HL-60/S4 (cell line): ENCODE data around the gene SHC4.

Source experiments
- in situ Hi-C: fragments of 300-500 bp; cut with MboI; formaldehyde crosslinking; loops from 2 replicates; pipeline ENCODE4 v1.14.3; 2022; ENCODE audit warnings: low sequenced_read_pairs

The SHC4 gene, protein sequence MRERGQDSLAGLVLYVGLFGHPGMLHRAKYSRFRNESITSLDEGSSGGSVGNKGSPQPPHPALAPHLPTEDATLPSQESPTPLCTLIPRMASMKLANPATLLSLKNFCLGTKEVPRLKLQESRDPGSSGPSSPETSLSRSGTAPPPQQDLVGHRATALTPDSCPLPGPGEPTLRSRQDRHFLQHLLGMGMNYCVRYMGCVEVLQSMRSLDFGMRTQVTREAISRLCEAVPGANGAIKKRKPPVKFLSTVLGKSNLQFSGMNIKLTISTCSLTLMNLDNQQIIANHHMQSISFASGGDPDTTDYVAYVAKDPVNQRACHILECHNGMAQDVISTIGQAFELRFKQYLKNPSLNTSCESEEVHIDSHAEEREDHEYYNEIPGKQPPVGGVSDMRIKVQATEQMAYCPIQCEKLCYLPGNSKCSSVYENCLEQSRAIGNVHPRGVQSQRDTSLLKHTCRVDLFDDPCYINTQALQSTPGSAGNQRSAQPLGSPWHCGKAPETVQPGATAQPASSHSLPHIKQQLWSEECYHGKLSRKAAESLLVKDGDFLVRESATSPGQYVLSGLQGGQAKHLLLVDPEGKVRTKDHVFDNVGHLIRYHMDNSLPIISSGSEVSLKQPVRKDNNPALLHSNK

DNA sequence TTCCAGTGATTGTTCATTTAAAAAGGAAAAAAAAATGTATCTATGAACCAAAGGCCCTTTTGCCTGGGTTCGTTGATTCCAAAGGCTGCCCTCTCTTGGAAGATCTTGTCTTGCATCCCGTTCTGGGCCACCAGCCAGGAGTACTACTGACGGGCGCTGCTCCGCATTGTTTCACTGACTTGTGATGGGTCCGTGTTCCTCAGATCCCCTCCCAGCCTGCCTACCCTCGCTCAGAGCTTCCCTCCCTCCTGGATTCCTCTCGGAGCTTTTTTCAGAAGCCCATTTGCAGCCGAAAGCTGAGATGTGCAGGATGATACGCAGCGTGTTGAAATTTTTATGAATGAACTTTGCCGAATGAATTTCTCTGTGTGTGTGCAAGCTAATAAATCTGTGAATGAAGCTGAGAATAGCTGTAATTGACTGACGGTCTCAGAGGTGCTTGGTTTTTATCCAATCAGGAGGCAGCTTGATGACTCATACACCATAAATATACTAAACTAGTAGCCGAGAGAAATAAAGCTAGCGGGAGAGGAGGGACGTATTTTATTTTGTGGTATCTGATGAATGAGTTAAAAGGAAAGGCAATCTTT, at the start of gene SHC4:
Gene SHC4 (minus strand): TSS at position 396 of the 590 bp plus-strand sequence. CDS start 904 bp downstream, outside the sequence.
- in situ Hi-C loops: no loop called here

- in situ Hi-C loops: no loop called here
These were observed 35.6 kb upstream of the SHC4 start for GRCh38 chr15:48999314-48999713.

DNA sequence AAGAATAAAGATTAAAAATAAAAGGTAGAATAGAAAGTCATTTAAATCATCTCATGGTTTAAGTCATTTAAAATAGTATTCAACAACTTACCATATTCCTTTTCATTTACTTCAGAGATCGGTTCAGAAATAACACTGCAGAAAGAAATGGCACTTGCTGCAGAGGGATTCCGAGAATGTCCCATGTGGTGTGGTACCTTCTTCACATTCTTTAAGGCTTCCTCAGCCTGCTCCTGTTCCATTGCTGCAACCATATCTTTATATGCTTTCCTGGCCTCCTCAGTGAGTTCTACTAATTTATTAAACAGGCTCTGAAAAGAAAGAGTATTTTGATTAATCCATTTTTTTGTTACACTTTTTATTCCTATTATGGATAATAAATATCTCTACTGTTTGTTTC, 32.6 kb upstream of the SHC4 start:
- in situ Hi-C loops: no loop called here

DNA sequence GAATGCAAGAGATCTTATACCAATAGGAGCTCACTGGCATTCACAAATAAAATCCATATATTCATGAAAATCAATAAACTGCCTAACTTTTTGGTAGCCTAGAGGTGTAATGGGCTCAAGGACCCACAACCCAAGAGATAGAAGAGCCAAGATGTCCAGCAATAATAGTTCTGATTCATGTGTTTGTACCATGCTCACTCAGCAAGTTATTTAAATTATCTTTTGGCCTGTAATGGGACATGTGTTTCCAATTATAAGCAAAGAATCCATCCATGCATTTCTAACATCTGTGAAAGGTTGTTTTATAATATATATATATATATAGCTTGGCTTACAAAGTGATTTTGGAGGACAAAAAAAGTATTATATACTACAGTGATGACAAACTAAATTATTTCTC, 29.7 kb upstream of the SHC4 start:
- in situ Hi-C loops: no loop called here

DNA sequence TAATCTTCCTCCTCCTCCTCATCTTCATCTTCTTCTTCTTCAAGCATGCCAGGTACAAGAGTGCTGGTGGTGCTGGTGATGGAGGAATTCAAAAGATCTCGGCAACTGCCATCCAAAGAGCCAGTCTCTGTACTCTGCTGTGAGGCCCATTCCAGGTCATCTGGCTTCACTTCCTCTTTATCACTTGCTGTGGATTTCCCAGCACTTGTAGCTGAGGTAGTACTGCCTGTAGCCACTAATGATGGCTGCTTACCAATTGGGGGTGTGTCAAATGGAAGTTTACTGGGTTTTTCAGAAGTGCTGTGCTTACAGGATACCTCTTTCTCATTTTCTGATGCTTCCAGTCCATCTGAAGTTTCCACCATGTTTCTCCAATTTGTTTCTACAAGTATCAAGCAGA, 28.8 kb upstream of the SHC4 start:
- in situ Hi-C loops: no loop called here

GRCh38 chr15:48992096-48992495, 28.4 kb upstream of the SHC4 start:
- in situ Hi-C loops: no loop called here

DNA sequence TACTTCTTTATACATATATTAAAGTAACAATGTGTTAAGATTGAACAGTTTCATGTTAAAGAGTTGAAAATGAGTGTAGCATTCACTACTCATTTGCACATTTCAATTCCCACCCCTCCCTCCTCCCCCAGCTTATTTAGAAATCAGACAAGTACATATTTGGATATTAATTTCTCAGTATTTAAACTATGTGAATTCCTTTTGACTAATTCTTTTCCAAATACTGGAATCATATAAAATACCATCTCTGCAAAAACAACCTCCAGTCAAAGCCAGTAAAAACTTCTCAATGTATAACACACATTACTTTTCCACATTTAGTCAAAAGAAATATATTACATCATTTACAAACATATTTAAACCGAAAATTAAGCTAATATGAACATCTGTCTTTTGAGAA, 25.5 kb upstream of the SHC4 start:
- in situ Hi-C loops: no loop called here

GRCh38 chr15:48987142-48987541, 23.4 kb upstream of the SHC4 start:
- in situ Hi-C loops: no loop called here

DNA sequence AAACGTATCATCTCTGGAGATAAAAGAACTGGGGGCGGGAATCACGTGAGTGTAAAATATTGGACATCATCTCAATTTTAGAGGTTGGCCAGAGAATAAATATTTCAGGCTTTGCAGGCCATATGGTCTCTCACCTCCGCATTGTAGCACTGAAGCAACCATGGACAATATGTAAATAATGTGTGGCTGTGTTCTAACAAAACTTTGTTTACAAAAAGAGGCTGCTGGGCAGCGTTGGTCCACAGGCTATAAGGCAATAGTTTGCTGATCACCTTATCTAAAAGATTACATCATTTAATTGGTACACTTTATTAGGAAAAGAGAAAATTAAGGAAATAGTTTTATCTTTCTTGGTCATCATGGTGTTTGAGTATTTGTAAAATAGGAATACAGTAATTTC, 22.5 kb upstream of the SHC4 start:
- in situ Hi-C loops: no loop called here

- in situ Hi-C loops: no loop called here
These were observed 21.8 kb upstream of the SHC4 start for GRCh38 chr15:48985516-48985915.

GRCh38 chr15:48984811-48985352, 21.2 kb upstream of the SHC4 start:
- in situ Hi-C loops: no loop called here

GRCh38 chr15:48984021-48984710, 20.4 kb upstream of the SHC4 start:
- in situ Hi-C loops: no loop called here

- in situ Hi-C loops: no loop called here
These were observed 19.6 kb upstream of the SHC4 start for GRCh38 chr15:48983300-48983699.

DNA sequence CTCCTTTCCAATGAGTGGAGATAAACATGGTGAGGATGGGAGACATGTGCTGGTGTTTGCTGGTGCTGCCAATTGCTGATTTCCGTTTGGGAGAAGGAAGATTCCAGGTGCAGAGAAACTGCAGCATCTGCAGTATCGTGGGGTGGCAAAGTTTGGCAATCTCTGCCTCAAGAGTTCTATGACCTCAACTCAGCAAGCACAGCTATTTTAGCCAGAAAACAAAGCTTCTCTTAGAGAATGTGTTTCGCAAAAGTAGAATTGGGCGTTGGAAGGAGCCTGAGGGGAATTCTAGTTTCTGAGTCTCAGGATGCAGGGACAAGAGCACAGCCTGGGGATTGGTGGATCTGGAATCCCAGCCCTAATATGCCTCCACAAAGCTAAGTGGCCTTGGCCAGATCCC, 18.2 kb upstream of the SHC4 start:
- in situ Hi-C loops: no loop called here

- in situ Hi-C loops: no loop called here
These were observed 14.9 kb upstream of the SHC4 start for GRCh38 chr15:48978638-48979037.

DNA sequence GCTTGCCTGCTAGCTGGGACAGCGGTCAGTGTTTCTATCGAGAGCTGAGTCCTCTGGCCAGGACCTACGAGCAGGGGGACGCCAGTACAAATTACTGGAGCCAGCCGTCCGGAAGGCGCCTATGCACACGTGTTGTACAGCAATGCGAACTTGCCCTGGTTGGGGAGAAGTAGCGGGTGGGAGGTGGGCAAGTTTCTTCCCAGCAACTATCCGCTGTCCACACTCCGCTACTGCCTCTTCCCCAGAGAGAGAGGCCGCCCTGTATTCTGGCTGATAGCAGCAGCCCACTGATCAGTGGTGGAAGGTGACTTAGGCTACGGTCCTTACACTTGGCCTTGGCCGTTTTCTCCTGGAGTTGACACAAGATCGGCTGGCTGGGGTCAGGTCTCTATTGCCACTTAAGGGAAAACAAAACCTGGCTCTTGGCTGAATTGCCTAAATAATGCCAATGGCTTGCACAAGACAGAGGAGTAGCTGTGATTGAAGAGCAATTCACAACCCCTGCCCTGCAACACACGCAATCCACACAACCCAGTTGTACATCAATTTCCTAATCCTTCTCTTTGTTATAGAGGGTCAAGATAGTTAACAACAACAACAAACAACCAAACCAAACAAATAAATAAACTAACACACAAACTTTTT, 12.8 kb upstream of the SHC4 start:
- in situ Hi-C loops: no loop called here

DNA sequence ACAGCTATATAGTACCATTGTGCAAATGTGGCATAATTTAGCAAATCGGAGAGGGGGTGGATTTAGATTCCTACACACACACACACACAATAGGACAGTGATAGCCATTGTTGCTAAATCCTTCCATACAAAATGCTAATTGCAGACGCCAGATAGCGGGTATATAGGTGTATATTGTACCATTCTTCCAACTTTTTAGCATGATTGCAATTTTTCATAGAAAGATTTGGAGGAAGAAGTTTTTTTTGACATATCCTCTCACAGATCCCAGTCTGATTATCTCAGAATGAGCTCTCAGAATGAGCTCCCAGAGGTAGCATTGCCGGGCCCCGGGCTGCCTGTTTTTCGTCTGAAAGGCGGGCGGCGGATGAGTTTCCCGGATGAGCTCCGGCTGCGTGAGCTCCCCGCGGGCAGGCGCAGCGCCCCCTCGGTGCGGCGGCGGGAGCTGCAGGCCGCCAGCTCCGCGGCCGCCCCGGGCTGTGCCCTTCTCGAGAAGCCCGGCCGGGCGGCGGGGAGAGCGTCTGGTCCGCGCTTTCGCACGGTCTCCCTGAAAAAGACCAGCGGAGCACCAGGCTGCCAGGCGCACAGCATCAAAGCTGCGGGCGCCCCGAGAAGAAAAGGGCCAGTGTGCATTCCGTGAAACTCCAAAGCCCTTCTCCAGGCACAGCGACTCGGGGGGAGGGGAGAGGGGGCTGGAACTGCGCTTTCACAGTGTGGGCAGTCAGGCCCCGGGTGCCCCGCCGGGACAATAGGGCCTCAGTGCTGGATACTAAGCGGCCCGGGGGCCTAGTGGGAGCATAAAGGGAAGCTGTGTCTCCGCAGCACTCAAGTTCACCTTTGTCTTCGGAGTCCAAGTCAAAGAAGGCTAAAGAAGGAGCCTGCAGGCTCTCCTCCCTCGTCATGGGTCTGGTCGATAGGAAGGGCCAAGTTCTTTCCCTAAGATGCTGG, 12.0 kb upstream of the SHC4 start:
- in situ Hi-C loops: no loop called here

DNA sequence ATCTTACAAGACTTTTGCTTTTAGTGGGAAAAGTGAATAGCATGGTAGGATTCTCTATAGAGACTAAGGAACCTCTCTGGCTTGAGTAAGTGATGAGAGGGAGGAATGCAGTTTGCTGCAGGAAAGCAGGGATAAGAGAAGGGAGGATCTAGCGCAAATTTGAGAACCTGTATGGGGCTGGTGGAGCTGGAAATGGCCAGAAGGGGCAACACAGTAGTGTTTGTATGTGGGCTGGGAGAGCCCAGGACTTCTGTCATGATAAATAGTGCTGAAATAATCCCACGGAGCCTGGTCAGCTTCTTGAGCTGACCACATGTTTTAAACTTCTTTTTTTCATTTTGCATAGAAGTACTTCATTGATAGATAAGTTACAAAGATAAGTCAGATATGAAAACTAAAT, 11.2 kb upstream of the SHC4 start:
- in situ Hi-C loops: no loop called here

DNA sequence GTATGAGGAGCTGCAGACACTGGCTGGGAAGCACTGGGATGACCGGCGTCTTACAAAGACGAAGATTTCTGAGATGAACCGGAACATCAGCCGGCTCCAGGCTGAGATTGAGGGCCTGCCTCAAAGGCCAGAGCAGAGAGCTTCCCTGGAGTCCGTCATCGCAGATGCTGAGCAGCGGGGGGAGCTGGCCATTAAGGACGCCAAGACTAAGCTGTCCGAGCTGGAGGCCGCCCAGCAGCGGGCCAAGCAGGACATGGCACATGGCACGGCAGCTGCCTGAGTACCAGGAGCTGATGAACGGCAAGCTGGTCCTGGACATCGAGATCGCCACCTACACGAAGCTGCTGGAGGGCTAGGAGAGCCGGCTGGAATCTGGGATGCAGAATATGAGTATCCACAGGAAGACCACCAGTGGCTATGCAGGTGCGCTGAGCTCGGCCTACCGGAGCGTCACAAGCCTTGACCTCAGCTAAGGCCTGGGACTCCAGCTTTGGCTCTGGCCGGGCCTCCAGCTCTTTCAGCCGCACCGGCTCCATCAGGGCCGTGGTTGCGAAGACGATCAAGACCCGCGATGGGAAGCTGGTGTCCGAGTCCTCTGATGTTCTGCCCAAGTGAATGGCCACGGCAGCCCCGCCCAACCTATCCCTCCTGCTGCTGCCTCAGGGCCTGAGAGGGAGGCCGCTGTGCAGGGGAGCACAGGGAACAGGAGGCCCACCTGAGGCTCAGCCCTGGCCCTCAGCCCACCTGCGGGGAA, 9.2 kb upstream of the SHC4 start:
- in situ Hi-C loops: no loop called here
